NCI-H2029 (cell line): ENCODE measurements around the gene ZNF526.
"Not testable (repeated sequence)": the region's sequence is repeated elsewhere in the genome, so short reads cannot be mapped to it uniquely, and the experiment has no call there.

Experiments
- DNase-seq: peaks from one replicate; lab custom pipeline; 2025; lab: John Stamatoyannopoulos, UW

Gene ZNF526

GRCh38 chr19:42246922-42247639 lies 27.0 kb downstream of the ZNF526 start:
- no peak for DNase-seq

- DNase-seq, result no peak
These were observed 27.6 kb downstream of the ZNF526 start for GRCh38 chr19:42247640-42248199.

DNA sequence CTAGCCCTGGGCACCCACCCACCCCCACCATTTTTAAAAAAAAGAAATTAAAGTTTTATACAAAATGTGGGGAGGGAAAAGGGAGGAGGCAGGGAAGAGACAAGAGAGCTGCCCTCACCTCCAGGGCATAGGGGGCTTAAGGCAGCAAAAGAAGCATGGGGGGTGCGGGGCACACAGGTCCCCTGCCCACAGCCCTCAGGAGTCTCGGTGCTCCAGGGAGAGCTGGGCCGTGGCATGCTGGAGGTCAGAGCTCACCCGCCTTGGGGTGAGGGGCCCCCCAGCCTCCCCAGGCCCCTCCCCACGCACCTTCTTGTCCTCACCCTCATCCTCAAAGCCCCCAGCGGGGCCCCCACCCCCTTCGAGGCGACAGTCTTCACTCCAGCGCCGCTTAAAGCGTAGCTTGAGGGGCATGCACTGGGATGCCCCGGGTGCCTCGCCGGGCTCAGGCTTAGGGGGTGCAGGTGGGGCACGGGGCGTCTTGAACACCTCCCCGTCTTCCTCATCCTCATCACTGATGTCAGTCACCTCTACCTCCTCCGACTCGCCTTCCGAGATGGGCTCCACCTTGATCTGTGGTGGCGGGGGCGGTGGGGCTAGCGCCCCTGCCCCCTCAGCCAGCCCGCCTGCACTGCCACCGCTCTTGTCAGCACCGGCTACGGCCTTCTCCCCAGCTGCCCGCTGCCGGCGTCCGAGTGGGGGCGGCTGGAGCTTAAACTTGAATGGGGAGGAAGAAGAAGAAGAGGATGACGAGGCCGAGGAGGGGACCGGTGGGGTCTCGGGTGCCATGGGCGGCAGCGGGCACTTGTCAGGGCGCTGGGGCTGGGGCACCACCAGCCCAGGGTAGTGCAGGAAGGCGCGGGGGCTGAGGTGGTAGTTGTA lies 28.4 kb downstream of the ZNF526 start:
- no peak for DNase-seq

GRCh38 chr19:42249149-42249750 lies 29.1 kb downstream of the ZNF526 start:
- DNase-seq, result no peak

- DNase-seq, result no peak
These were observed 29.7 kb downstream of the ZNF526 start for GRCh38 chr19:42249769-42250168.

DNA sequence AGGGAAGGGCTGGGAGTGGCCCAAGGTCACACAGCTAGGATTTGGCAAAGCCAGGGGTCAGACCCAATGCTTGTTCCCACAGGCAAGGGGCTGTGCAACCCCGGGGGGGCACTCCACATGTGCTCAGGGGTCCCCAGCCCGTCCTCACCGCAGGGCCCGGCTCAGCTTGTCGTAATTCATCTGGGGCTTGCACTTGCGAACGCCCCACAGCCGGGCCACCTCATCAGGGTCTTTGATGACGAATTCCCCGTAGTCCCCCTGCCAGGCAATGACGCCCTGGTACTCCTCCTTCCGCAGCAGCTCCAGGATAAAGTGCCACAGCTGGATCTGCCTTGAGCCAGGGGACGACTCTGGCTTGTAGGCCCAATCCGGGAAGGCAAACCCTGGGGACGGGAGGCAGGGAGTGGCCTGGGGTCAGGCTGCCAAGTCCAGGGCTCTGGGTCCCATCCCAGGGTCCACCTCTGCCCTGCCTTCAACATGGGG lies 30.1 kb downstream of the ZNF526 start:
- DNase-seq, result no peak

DNA sequence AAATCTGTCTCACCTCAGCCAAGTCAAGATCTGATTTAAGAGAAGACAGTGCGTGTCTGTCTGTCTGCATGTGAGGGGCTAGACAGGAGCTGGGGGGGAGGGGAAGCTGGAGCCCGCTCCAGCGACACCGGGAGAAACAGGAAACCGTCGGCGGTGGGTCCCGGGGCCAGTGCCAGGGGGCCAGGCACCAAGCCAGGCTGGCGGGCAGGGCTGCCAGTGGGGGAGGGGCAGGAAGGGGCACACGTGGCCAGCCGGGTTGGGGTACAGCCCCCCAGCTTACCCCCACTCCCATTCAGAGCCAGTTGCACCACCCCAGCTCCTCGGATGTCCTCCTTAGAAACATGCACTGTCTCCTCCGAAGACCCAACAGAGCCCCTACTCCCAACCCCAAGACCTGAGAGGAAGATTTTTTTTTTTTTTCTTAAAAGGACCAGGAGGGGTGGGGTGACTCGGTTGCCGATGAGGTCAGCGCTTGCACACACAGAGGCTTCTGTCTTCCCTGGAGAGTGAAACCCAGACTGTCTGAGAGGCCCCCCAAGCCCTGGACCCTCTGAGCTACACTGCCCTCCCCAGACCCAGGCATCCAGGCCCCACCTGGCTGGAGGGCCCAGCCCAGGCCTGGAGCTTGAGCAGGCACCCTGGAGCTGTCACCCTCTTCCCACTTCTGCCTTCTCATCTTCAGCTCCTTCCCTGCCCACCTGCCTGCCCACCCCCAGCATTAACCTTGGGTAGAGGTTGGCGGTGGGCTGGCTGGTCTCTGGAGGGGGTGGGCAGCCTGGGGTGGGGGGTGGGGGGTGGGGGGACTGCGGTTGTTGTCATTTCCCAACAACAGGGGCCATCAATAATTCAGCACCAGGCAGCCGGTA lies 30.8 kb downstream of the ZNF526 start:
- DNase-seq, result no peak

GRCh38 chr19:42251572-42252358 lies 31.7 kb downstream of the ZNF526 start:
- no peak for DNase-seq

DNA sequence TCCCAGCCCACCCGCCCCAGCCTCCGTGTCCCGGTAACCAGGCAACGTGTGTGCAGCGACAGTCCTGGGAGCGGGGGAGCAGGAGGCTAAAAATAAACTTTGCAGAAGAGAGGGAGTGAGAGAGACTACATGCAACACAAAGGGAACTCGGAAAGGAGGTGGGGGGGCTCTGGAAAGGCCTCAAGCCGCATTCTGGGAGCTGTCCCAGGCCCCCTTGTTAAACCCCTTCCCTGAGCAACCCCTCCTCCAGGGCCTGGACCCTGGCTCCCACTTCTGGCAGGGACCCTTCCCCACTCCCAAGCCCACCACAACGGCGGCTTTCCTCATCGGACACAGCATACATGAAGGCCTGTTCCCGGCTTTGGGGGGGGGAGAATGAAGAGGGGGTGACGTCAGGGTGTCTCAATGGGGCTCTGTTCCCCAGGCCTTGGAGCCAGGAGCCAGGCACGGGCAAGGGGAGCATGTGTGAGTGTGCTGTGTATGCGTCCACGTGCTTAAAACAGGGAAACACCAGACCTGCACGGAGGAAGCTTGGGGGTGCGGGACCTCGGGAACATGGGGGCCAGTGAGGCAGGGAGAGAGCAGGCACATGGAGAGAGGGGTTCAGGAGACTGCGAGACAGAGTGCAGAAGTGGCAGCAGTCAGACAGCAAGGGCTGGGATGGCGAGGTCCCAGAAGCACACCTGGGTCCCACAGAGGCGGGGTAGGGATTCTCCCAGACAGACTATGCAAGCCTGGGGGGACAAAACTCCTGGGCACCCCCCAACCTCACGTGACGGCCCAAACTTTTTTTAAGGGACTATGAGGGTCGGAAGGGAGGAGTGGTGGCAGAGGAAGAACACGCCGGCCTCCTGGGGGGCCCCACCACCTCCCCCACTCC lies 32.5 kb downstream of the ZNF526 start:
- no peak for DNase-seq

DNA sequence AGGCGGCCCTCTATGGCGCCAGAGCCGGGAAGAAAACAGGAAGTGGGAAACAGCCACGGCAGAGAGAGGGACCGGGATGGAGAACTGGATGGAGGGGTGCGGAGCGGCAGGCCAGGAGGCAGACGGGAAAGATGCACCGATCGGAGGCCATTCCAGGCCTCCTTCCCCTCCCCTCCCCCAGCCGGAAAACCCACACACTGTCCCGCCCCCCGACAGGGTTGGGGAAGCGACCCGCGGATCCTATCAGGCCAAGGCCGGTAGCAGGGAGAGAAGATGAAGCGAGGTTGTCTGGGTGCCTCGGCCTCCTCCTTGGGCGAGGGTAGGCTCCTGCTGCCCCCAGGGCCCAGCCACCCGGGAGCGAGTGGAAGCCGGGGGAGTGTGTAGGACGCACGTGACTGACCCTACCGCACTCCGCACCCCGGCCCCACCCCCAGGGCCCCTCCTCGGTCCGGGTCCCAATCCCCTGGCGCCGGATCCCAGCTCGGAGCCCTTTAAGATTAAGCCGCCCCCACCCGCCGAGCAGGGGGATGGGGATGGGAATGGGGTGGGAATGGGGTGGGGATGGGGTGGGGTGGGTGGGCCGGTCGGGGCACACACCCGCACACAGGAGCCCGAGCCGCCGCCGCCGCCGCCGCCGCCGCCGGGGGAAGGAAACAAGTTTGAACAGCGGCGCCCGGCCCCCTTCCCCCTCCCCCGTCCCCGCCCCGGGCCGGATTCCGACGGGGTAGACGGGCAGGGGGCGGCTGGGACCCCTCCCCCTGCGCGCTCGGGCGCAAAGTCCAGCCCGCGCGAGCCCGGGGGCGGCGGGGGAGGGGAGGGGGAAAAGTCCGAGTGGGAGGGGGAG lies 33.4 kb downstream of the ZNF526 start:
- DNase-seq, result no peak

GRCh38 chr19:42254089-42254849 lies 34.2 kb downstream of the ZNF526 start:
- no peak for DNase-seq

- DNase-seq, result peak; percentile 82
These were observed 35.0 kb downstream of the ZNF526 start, which contains the start of gene ERF for GRCh38 chr19:42254850-42255765. Gene ERF (minus strand): TSS chr19:42255128. CDS start chr19:42254999, 129 bp downstream.

DNA sequence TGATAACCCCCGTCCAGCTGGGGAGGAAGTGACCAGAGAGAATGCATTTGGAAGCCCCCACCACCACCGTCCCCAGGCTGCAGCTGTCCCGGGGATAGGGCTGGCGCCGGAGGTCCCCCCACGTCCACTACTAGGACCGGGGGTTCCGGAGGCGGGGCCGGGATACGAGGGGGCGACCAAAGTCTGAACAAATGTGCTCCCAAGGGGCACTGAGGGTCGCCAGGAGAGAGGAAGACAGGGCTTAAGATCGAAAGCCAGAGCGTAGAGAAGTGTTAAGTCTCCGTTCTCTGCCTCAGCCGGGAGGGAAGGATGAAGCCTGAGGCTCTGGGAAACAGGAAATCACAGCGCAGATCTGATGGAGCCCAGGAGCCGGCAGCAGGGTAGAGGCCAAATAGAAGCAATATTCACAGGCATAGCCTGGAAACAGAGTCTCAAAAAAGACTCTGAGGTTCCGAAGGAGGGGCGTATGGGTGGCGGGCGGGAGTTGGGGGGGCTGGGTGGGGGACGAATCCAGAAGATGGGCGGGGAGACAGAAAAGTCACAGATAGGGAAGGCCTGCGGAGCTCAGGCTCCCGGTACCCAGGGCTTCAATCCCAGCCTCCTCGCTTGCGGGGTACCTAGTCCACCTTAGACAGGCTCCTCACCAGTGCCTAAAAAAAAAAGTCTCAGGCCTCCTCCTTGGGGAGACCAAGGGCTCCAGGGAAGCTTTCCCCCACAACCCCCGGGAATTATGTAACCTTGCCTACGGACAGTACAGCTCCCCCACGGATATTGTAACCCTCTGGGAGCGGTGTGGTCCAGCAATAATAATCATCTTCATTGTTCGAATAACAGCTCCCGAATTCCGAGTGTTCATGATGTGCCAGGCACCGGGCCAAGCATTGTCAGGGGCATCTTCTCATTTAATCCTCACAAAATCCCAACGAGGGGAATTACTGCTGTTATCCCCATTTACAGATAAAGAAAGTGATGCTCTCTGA lies 35.9 kb downstream of the ZNF526 start:
- no peak for DNase-seq

DNA sequence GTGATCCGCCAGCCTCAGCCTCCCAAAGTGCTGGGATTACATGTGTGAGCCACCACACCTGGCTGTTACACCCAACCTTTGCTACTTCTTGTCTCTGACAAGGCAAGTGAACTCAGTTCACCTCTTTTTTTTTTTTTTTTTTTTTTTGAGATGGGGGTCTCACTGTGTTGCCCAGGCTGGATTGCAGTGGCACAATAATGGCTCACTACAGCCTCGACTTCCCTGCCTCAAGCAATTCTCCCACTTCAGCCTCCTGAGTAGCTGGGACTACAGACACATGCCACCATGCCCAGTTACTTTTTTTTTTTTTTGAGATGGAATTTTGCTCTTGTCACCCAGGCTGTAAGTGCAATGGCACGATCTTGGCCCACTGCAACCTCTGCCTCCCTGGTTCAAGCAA lies 37.7 kb downstream of the ZNF526 start:
- DNase-seq, result not testable (repeated sequence)

DNA sequence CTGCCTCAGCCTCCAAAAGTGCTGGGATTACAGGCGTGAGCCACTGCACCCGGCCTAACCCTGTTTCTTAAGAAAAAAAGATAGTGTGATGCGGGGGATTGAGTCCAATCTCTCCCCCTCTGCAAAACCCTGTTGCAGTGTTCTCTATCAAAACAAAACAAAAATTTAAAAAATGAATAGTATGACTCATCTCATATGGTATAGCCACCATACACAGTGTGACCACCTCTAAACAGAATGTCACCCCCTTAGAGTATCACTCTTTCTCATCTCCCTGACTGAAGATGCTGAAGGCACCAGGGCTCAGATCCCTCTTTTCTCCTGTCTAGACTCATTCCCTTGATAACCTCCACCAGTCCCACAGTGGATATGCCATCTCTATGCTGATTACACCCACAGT lies 41.7 kb downstream of the ZNF526 start:
- DNase-seq, result no peak
